Breast epithelium (tissue), 3 donors: ENCODE results near the gene TGFBRAP1.

Experiments used
- CTCF ChIP-seq, 3 donors: fragments of 450-650 bp; IDR thresholded peaks; one replicate each; pipeline ENCODE4 v1.5.1; 2016 to 2017; ENCODE audit warnings: antibody characterized with exemption in 3 of 3, mild to moderate bottlenecking in 3 of 3, moderate library complexity in 3 of 3
- POLR2AphosphoS5 ChIP-seq, 3 donors: sonication (generic); formaldehyde crosslinking; IDR thresholded peaks; one replicate each; pipeline ENCODE4 v1.6.1; 2017; ENCODE audit warnings: antibody characterized with exemption in 3 of 3

GRCh38 chr2:105269426-105269825, 60.1 kb downstream of the TGFBRAP1 start:
- TF ChIP-seq CTCF (IDR thresholded peaks at IDR 0.05) = no peak
- no peak for TF ChIP-seq POLR2AphosphoS5 (IDR thresholded peaks at IDR 0.05)
